HepG2 (cell line): ENCODE measurements around the gene OSBP.

Source experiments
- BCL6 ChIP-seq: IDR thresholded peaks from 2 replicates; pipeline ENCODE4 v1.6.1; 2016; ENCODE audit warnings: missing genetic modification reagents, missing compliant biosample characterization
- EP300 ChIP-seq, 3 experiments: sonication (generic) in 1 of 3; formaldehyde crosslinking in 1 of 3; IDR thresholded peaks; 2 replicates each; pipeline versions ENCODE4 v1.5.1 to v1.6.1; 2011 to 2020; ENCODE audit warnings: low read depth in 2 of 3, low read length in 2 of 3, borderline replicate concordance in 1 of 3, improper control_type of control experiment in 1 of 3, mild to moderate bottlenecking in 1 of 3, missing genetic modification reagents in 1 of 3, moderate library complexity in 1 of 3
- HIVEP1 ChIP-seq: sonication (generic); formaldehyde crosslinking; IDR thresholded peaks from 2 replicates; pipeline ENCODE4 v1.4.0; 2020; ENCODE audit warnings: mild to moderate bottlenecking, missing genetic modification reagents
- POLR2A ChIP-seq, 2 experiments: IDR thresholded peaks; 2 replicates each; pipeline ENCODE4 v1.6.1; 2011; ENCODE audit warnings: low read depth in 2 of 2, low read length in 2 of 2, mild to moderate bottlenecking in 1 of 2, moderate library complexity in 1 of 2; ENCODE audit not compliant: insufficient read depth in 1 of 2
- RFX5 ChIP-seq: IDR thresholded peaks from 2 replicates; pipeline ENCODE4 v1.6.1; 2011; ENCODE audit warnings: low read depth, low read length, improper control_type of control experiment
- STAT5B ChIP-seq: sonication (generic); formaldehyde crosslinking; IDR thresholded peaks from 2 replicates; pipeline ENCODE4 v1.4.0; 2020; ENCODE audit warnings: missing genetic modification reagents
- ZGPAT ChIP-seq: IDR thresholded peaks from 2 replicates; pipeline ENCODE4 v1.6.1; 2016; ENCODE audit warnings: mild to moderate bottlenecking
- ZHX2 ChIP-seq, 2 experiments: sonication (generic) in 1 of 2; formaldehyde crosslinking in 1 of 2; IDR thresholded peaks; 2 replicates each; pipeline versions ENCODE4 v1.6.1 to v1.9.0; 2014 to 2022; ENCODE audit warnings: antibody characterized with exemption in 1 of 2, borderline replicate concordance in 1 of 2, inconsistent platforms in 1 of 2, low read depth in 1 of 2, missing genetic modification reagents in 1 of 2
- ZNF362 ChIP-seq: sonication (generic); formaldehyde crosslinking; IDR thresholded peaks from 2 replicates; pipeline ENCODE4 v1.4.0; 2020; ENCODE audit warnings: missing genetic modification reagents, mild to moderate bottlenecking, borderline replicate concordance
- ZNF414 ChIP-seq: sonication (generic); formaldehyde crosslinking; IDR thresholded peaks from 2 replicates; pipeline ENCODE4 v1.5.0; 2020; ENCODE audit warnings: missing genetic modification reagents
- ZNF737 ChIP-seq: sonication (generic); formaldehyde crosslinking; IDR thresholded peaks from 2 replicates; pipeline ENCODE4 v1.5.0; 2020; ENCODE audit warnings: missing genetic modification reagents, mild to moderate bottlenecking, borderline replicate concordance

- TF ChIP-seq BCL6 (CRISPR knock-in tag), result no peak
- no peak for TF ChIP-seq ZGPAT (CRISPR knock-in tag)
- TF ChIP-seq RFX5, result no peak
- TF ChIP-seq EP300 (IDR thresholded peaks at IDR 0.05; ENCODE audit: low read depth in 2 of 2, low read length in 2 of 2), result no peak
- TF ChIP-seq EP300 (CRISPR knock-in tag; IDR thresholded peaks at IDR 0.05; ENCODE audit: borderline replicate concordance), result no peak
- TF ChIP-seq ZNF362, result no peak
- no peak for TF ChIP-seq ZHX2 (IDR thresholded peaks at IDR 0.05; ENCODE audit: low read depth)
- TF ChIP-seq ZHX2 (CRISPR knock-in tag; IDR thresholded peaks at IDR 0.05; ENCODE audit: borderline replicate concordance), result no peak
- no peak for TF ChIP-seq STAT5B (CRISPR knock-in tag)
- no peak for TF ChIP-seq ZNF737
- TF ChIP-seq HIVEP1 (CRISPR knock-in tag), result no peak
- peak in 1 of 2 experiments; percentile 29; a peak in 1 of 4 replicates for TF ChIP-seq POLR2A (IDR thresholded peaks at IDR 0.05; ENCODE audit: insufficient read depth in 1 of 2, low read depth in 2 of 2, low read length in 2 of 2)
- no peak for TF ChIP-seq ZNF414
These were observed 3.7 kb downstream of the OSBP start for GRCh38 chr11:59611570-59612565.
